ENCODE results near the gene FAM151A. TPM values are rescaled to one million over a fixed set of nuclear protein-coding genes. Genes with fewer than 3 reads are reported as not detected.
A peak's percentile ranks its signal among the peaks of the same experiment; 100 is the strongest.

FAM151A gene
- total and polyA plus RNA-seq, 2 experiments from 2014 or later, result 0.10 TPM; not detected in 1

DNA sequence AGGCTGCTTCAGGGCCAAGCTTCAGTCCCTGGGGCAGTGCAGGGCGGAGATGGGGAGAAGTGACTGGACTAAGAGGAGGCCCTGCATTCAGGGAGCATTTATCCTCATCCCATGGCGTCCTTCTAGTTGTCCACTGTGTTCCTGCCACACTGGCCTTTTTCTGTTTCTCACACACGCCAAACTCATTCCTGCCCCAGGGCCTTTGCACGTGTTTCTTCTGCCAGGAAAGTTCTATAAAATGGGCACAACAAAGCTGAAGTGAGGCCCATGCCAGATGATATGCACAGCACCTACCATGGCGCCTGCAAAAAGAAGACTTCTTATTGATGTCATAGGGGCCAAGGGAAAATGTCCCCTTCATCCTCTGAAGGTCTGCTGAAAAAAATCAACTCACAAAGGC is 42.5 kb upstream of the FAM151A start (continued):
- TF ChIP-seq JUNB (IDR thresholded peaks at IDR 0.05; ENCODE audit: unreplicated experiment) (no peak), EZH2phosphoT487 (IDR thresholded peaks at IDR 0.05; ENCODE audit: unreplicated experiment) (no peak), REST (IDR thresholded peaks at IDR 0.05; ENCODE audit: unreplicated experiment) (no peak)

GRCh38 chr1:54664364-54664763 is 41.0 kb upstream of the FAM151A start:
- TF ChIP-seq, protein P1, sequence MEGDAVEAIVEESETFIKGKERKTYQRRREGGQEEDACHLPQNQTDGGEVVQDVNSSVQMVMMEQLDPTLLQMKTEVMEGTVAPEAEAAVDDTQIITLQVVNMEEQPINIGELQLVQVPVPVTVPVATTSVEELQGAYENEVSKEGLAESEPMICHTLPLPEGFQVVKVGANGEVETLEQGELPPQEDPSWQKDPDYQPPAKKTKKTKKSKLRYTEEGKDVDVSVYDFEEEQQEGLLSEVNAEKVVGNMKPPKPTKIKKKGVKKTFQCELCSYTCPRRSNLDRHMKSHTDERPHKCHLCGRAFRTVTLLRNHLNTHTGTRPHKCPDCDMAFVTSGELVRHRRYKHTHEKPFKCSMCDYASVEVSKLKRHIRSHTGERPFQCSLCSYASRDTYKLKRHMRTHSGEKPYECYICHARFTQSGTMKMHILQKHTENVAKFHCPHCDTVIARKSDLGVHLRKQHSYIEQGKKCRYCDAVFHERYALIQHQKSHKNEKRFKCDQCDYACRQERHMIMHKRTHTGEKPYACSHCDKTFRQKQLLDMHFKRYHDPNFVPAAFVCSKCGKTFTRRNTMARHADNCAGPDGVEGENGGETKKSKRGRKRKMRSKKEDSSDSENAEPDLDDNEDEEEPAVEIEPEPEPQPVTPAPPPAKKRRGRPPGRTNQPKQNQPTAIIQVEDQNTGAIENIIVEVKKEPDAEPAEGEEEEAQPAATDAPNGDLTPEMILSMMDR (conservative IDR thresholded peaks at IDR 0.05; ENCODE audit: low read depth in 2 of 2), result no peak
- TF ChIP-seq ZNF114 (CRISPR knock-in tag; IDR thresholded peaks at IDR 0.05) (no peak), ZNF462 (CRISPR knock-in tag; IDR thresholded peaks at IDR 0.05) (no peak), STAT1 (IDR thresholded peaks at IDR 0.05; ENCODE audit: unreplicated experiment) (no peak)
- H3K27me3 Mint-ChIP-seq (ENCODE audit: insufficient read depth, low read depth, poor library complexity), result no peaks in the 10 kb centered on the region
- no peak for ATAC-seq
- no peaks in the 10 kb centered on the region for H3K4me1 ChIP-seq (ENCODE audit: insufficient read depth)
- H3K27ac ChIP-seq (ENCODE audit: low read depth), result no peak overlapping the region
- H3K4me1 Mint-ChIP-seq, result no peaks in the 10 kb centered on the region
- no peaks in the 10 kb centered on the region for H3F3A ChIP-seq (replicated peaks; ENCODE audit: low read depth)
- H3K9me3 Mint-ChIP-seq, result peaks cover 9% of the 10 kb centered on the region; the same call in 2 of the 3 replicates
- H3K27me3 ChIP-seq (ENCODE audit: insufficient read depth), result no peaks in the 10 kb centered on the region
- no peak overlapping the region for H2AFZ ChIP-seq
- H3K4me2 ChIP-seq, result no peak overlapping the region
- H3K36me3 ChIP-seq (ENCODE audit: insufficient read depth), result no peaks in the 10 kb centered on the region
- no peaks in the 10 kb centered on the region for H3K9me2 ChIP-seq (ENCODE audit: insufficient read depth)
- no peak for DNase-seq (ENCODE audit: low spot score)
- H3K79me2 ChIP-seq (replicated peaks; ENCODE audit: insufficient read depth), result no peaks in the 10 kb centered on the region
- H3K27ac Mint-ChIP-seq, result peak overlapping the region; percentile 43; the same call in 1 of the 2 replicates
- peaks cover 4% of the 10 kb centered on the region; the same call in 1 of the 3 replicates for H3K36me3 Mint-ChIP-seq (ENCODE audit: low read depth)
- H3K4me3 ChIP-seq, result no peak overlapping the region
- no peaks in the 10 kb centered on the region for H4K20me1 ChIP-seq (replicated peaks; ENCODE audit: insufficient read depth)
- H3K4me3 Mint-ChIP-seq, result no peak overlapping the region

All from GM23338 (cell line).